ENCODE measurements around the gene NCOA4.

GRCh38 chr10:46002916-46003693 lies 27.3 kb downstream of the NCOA4 start:
- no peak for TF ChIP-seq CTCF (IDR thresholded peaks at IDR 0.05)
- no peak for TF ChIP-seq POLR2A (IDR thresholded peaks at IDR 0.05)
